ENCODE results near the gene GPR65. TPM values are rescaled to one million over a fixed set of nuclear protein-coding genes. Genes with fewer than 3 reads are reported as not detected.

GPR65 gene
- total RNA-seq, 1 donor from 2014 or later, result 0.54 TPM

GRCh38 chr14:88010331-88010730 is 5.4 kb downstream of the GPR65 start:
- H3K79me2 ChIP-seq (ENCODE audit: insufficient read depth, low read length), result no peaks in the 10 kb centered on the region
- no peak overlapping the region for H3K4me2 ChIP-seq (ENCODE audit: low read length)
- no peak overlapping the region for H3K27ac ChIP-seq (ENCODE audit: low read depth, low read length)
- H3K4me3 Mint-ChIP-seq (ENCODE audit: unreplicated experiment), result no peak overlapping the region
- H4K20me1 ChIP-seq (ENCODE audit: insufficient read depth, low read length), result no peaks in the 10 kb centered on the region
- peaks cover 8% of the 10 kb centered on the region for H3K4me1 Mint-ChIP-seq (ENCODE audit: low read depth, unreplicated experiment)
- no peak for TF ChIP-seq EZH2 (IDR thresholded peaks at IDR 0.05; ENCODE audit: insufficient read depth, low read length)
- TF ChIP-seq CTCF (IDR thresholded peaks at IDR 0.05; ENCODE audit: insufficient read depth, low read depth, low read length), result no peak
- no peaks in the 10 kb centered on the region for H3K36me3 Mint-ChIP-seq (ENCODE audit: low read depth, unreplicated experiment)
- DNase-seq (ENCODE audit: low read depth) (no peak), FAIRE-seq (no peak)
- H2AFZ ChIP-seq (ENCODE audit: low read depth, low read length), result no peak overlapping the region
- no peak overlapping the region for H3K27ac Mint-ChIP-seq (ENCODE audit: unreplicated experiment)
- no peaks in the 10 kb centered on the region for H3K9me3 Mint-ChIP-seq (ENCODE audit: unreplicated experiment)
- no peak overlapping the region for H3K9ac ChIP-seq (ENCODE audit: low read length)
- no peaks in the 10 kb centered on the region for H3K27me3 Mint-ChIP-seq (ENCODE audit: low read depth, unreplicated experiment)
- H3K36me3 ChIP-seq (ENCODE audit: insufficient read depth, low read length), result no peaks in the 10 kb centered on the region
- peaks cover 3% of the 10 kb centered on the region for H3K27me3 ChIP-seq (ENCODE audit: insufficient read depth, low read length)
- H3K9me3 ChIP-seq (ENCODE audit: insufficient read depth, low read depth, low read length), result no peaks in the 10 kb centered on the region
- no peak overlapping the region for H3K4me3 ChIP-seq (ENCODE audit: insufficient read depth, low read depth, low read length)
- no peaks in the 10 kb centered on the region for H3K4me1 ChIP-seq (ENCODE audit: insufficient read depth, low read length)

DNA sequence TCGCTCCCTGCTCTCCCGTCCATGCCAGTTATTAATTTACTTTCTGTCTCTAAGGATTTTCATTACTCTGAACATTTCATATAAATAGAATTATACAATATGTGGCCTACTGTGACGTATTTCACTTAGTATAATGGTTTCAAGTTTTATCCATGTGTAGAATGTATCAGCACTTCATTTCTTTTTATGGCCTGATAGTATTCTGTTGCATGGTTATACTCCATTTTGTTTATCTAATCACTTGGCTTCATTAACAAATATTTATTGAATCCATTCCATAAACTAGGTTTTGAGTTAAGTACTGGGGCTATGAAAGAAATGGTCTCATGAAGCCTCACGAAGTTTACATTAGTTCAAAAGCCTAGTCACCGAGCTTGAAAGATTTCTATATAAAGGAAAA is 7.6 kb downstream of the GPR65 start:
- Histone ChIP-seq H3K79me2 (ENCODE audit: insufficient read depth, low read length) (no peaks in the 10 kb centered on the region), H3K27ac (ENCODE audit: low read depth, low read length) (no peak overlapping the region), H3K4me1 (ENCODE audit: insufficient read depth, low read length) (no peaks in the 10 kb centered on the region), H3K9ac (ENCODE audit: low read length) (no peak overlapping the region), H2AFZ (ENCODE audit: low read depth, low read length) (no peak overlapping the region), H3K4me2 (ENCODE audit: low read length) (no peak overlapping the region), H4K20me1 (ENCODE audit: insufficient read depth, low read length) (no peaks in the 10 kb centered on the region), H3K4me3 (ENCODE audit: insufficient read depth, low read depth, low read length) (no peak overlapping the region), H3K36me3 (ENCODE audit: insufficient read depth, low read length) (no peaks in the 10 kb centered on the region), H3K27me3 (ENCODE audit: insufficient read depth, low read length) (peaks cover 3% of the 10 kb centered on the region), H3K9me3 (ENCODE audit: insufficient read depth, low read depth, low read length) (no peaks in the 10 kb centered on the region)
- TF ChIP-seq EZH2 (IDR thresholded peaks at IDR 0.05; ENCODE audit: insufficient read depth, low read length) (no peak), CTCF (IDR thresholded peaks at IDR 0.05; ENCODE audit: insufficient read depth, low read depth, low read length) (no peak)
- no peak overlapping the region for H3K4me3 Mint-ChIP-seq (ENCODE audit: unreplicated experiment)
- DNase-seq (ENCODE audit: low read depth), result no peak
- H3K4me1 Mint-ChIP-seq (ENCODE audit: low read depth, unreplicated experiment), result no peaks in the 10 kb centered on the region
- no peaks in the 10 kb centered on the region for H3K9me3 Mint-ChIP-seq (ENCODE audit: unreplicated experiment)
- FAIRE-seq, result no peak
- no peaks in the 10 kb centered on the region for H3K36me3 Mint-ChIP-seq (ENCODE audit: low read depth, unreplicated experiment)
- H3K27me3 Mint-ChIP-seq (ENCODE audit: low read depth, unreplicated experiment), result no peaks in the 10 kb centered on the region
- no peak overlapping the region for H3K27ac Mint-ChIP-seq (ENCODE audit: unreplicated experiment)

DNA sequence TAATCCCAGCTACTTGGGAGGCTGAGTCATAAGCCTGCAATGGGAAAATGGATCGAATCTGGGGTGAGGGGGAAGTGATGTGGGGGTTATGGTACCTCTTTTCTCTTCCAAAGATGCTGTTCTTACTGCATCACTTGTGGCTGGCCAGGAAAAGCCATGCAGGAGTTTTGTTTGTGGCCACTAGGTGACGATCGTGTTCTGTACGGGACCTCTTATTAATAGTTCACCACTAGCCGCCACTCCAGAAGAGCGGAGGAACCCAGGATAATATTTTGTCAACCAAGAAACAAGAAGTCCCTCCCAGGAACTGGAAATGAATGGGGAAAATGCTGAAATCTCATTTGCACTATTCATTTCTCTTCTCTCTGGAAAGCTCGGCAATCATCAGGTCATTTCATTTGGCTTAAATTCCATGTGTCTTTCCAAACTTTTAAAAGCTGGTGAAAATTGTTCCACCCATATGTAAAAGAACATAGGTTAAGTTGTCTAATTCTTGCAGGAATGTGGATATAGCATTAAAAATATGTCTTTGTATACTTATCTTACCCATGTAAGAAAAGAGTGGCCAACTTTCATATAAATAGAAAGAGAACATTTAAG is 8.9 kb downstream of the GPR65 start:
- Histone ChIP-seq H3K27me3 (ENCODE audit: insufficient read depth, low read length) (peaks cover 3% of the 10 kb centered on the region), H3K4me1 (ENCODE audit: insufficient read depth, low read length) (no peaks in the 10 kb centered on the region), H3K27ac (ENCODE audit: low read depth, low read length) (no peak overlapping the region), H3K4me2 (ENCODE audit: low read length) (no peak overlapping the region), H3K36me3 (ENCODE audit: insufficient read depth, low read length) (no peaks in the 10 kb centered on the region), H2AFZ (ENCODE audit: low read depth, low read length) (peak overlapping the region; percentile 6), H3K4me3 (ENCODE audit: insufficient read depth, low read depth, low read length) (no peak overlapping the region), H3K9ac (ENCODE audit: low read length) (no peak overlapping the region), H4K20me1 (ENCODE audit: insufficient read depth, low read length) (no peaks in the 10 kb centered on the region), H3K9me3 (ENCODE audit: insufficient read depth, low read depth, low read length) (no peaks in the 10 kb centered on the region), H3K79me2 (ENCODE audit: insufficient read depth, low read length) (no peaks in the 10 kb centered on the region)
- no peak overlapping the region for H3K4me3 Mint-ChIP-seq (ENCODE audit: unreplicated experiment)
- no peak overlapping the region for H3K27ac Mint-ChIP-seq (ENCODE audit: unreplicated experiment)
- no peaks in the 10 kb centered on the region for H3K4me1 Mint-ChIP-seq (ENCODE audit: low read depth, unreplicated experiment)
- H3K9me3 Mint-ChIP-seq (ENCODE audit: unreplicated experiment), result no peaks in the 10 kb centered on the region
- DNase-seq (ENCODE audit: low read depth), result peak; percentile 40
- no peaks in the 10 kb centered on the region for H3K36me3 Mint-ChIP-seq (ENCODE audit: low read depth, unreplicated experiment)
- peak; percentile 86 for TF ChIP-seq CTCF (IDR thresholded peaks at IDR 0.05; ENCODE audit: insufficient read depth, low read depth, low read length)
- TF ChIP-seq EZH2 (IDR thresholded peaks at IDR 0.05; ENCODE audit: insufficient read depth, low read length), result no peak
- no peak for FAIRE-seq
- H3K27me3 Mint-ChIP-seq (ENCODE audit: low read depth, unreplicated experiment), result no peaks in the 10 kb centered on the region
